Embryonic facial prominence (tissue), 1 donor: Measurements from ENCODE around the gene ANTXR1.
"Not testable (repeated sequence)": the region's sequence is repeated elsewhere in the genome, so short reads cannot be mapped to it uniquely, and the experiment has no call there.

Experiments used
- DNase-seq: peaks from one replicate; pipeline ENCODE4 v3.0.0-alpha.2; 2016; ENCODE audit errors: extremely low spot score

ANTXR1 gene

DNA sequence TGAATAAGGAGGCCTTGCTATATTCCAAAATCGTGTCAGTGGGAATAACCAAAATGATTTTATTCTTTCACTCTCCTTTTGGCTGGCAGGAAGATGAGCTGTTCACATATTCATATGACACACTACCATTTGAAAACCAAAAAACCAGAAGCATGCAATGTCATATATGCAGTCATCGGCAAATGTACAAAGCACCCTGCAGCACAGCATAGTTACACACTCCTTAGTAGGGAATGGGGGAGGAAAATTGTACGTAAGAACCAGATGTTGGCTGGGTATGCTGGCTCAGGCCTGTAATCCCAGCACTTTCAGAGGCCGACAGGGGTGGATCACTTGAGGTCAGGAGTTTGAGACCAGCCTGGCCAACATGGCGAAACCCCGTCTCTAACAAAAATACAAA lies 197.4 kb downstream of the ANTXR1 start:
- no peak for DNase-seq

DNA sequence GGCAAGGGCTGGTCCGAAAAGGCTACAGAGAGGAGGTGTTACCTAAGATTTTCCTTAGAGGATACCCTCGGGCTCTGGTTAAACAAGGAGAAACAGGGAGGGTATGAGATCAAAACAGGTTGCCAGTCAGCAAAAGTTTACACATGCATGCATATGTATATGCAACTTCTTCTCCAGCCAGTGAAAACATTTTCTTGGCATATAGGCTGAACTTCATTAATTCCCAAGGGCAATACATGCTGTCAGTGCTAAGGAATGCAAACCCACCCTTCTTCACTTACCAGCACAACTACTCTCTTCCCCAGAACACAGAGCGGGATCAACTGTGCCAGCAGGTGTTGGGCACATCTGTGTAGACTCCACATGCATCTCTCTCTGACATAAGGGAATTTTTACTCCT lies 198.1 kb downstream of the ANTXR1 start:
- no peak for DNase-seq

- no peak for DNase-seq
These were observed 198.7 kb downstream of the ANTXR1 start for GRCh38 chr2:69211686-69212085.

DNA sequence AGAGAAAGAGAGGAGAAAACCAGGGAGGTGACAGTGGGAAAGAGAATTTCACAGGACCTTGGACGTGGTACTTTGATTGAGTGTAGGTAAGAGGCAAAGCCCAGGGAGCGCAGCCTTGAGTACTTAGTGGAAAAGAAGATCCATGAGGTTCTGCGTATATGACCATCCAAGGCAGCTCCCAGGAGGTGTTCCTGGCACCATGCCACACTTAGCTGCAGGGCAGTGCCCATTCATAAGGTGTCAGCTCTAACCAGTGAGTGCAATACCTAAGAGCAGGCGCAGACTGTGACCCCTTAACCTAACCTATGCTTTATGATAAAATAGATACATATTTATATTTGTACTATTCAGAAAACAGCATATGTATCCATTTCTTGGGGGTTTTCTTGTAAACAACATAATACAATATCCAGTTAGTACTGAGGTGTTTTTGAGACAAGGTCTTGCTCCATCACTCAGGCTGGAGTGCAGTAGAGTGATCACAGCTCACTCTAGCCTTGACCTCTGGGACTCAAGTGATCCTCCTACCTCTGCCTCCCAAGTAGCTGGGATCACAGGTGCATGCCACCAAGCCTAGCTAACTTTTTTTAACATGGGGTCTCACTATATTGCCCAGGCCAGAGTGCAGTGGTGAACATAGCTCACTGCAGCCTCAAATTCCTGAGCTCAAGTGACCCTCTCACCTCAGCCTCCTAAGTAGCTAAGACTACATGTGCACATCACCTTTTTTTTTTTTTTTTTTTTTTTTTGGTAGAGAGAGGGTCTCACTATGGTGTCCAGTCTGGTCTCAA lies 199.5 kb downstream of the ANTXR1 start:
- DNase-seq, result no peak

- no peak for DNase-seq
These were observed 200.2 kb downstream of the ANTXR1 start for GRCh38 chr2:69213201-69213600.

DNA sequence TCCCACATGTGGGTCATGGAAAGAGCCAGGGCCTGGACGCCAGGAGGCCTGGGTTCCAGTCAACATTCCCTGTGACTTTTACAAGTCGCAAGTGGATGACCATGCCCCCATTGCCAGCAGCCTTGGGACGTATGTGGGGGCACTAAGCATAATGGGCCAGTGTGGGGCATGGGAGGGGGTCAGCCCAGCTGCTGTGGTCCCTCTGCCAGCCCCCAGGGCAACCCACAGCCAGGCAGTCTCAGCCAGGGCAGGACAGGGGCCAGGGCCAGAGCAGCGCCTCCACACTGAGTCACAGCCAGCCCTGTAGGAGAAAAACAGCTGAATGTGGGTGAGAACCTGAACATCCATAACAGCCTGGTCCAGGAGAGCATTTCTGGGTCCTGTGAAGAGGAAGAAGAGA lies 200.8 kb downstream of the ANTXR1 start:
- DNase-seq, result no peak

DNA sequence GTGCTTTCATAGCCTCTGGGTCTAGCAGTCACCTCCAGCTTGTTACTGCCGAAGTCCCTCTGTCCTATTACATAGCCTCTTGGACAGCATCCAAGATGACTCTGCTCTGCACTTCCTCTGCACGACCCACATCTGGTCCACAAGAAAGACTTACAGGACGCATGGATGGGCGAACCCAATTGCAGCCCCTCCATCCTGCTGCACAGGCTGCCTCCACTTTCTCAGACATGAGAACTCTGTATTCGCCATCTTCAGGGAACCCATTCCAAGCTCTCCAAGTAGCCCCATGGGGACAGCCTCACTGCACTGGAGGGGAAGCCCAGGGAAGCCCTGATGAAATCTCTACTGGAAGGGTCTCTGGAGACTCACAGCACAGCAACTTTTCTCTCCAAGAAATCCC lies 201.9 kb downstream of the ANTXR1 start:
- DNase-seq, result no peak

DNA sequence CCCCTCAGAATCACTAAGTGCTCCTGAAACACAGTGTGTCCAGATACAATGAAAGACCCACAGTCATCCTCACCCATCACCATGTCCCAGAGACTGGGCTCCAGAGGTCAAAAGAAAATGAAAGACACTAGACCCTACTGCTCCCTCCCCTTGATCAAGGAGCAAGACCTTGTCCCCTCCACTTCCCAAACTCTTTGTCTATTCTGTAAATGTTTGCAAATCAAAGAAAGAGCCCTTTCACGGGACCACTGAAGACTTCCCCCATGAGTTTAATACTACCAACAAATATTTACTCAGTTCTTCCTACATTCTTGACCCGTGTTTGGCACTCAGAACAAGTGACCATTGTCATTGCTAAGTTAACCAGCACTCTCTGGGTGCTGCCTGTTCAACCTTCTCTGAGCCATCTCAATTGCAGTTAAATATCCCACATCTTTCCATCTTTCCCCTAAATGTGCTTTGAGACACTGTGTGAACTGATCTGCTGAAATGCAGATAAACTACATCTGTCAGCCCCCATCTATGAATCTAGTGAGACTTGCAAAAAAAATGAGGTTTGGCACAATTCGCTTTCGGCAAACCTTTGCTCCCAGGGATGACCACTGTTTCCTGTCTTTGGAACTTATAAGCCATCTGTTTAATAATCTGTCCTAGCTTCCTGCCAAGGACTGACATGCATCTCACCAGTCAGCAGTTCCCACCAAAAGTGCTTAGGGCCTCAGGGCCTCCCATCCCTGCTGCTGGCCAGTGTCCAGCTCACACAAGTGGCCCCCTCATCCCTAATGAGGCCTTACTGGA lies 203.8 kb downstream of the ANTXR1 start:
- no peak for DNase-seq

- no peak for DNase-seq
These were observed 204.5 kb downstream of the ANTXR1 start for GRCh38 chr2:69217333-69218080.

GRCh38 chr2:69221512-69221911 lies 208.5 kb downstream of the ANTXR1 start:
- DNase-seq, result no peak

GRCh38 chr2:69221960-69222751 lies 209.2 kb downstream of the ANTXR1 start:
- no peak for DNase-seq

GRCh38 chr2:69222953-69223658 lies 210.1 kb downstream of the ANTXR1 start:
- DNase-seq, result no peak

GRCh38 chr2:69223759-69224511 lies 211.0 kb downstream of the ANTXR1 start:
- DNase-seq, result no peak

DNA sequence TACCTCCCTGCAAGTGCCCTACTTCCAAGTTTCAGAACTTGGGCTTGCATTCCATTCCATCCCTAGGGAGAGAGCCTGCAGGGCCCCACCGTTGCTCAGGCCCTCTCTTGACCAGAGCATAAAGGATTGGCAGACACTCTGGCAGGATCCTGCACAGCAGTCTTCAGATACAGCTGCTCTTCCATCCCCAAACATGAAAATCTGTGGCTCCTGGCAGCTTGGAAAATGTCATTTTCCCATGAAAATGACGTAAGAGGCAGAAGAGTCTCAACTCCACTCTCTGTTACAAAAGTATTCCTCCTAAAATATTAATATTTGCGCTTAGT lies 211.5 kb downstream of the ANTXR1 start:
- no peak for DNase-seq

GRCh38 chr2:69225933-69226332 lies 213.0 kb downstream of the ANTXR1 start:
- DNase-seq, result no peak

GRCh38 chr2:69226903-69227302 lies 213.9 kb downstream of the ANTXR1 start:
- no peak for DNase-seq

DNA sequence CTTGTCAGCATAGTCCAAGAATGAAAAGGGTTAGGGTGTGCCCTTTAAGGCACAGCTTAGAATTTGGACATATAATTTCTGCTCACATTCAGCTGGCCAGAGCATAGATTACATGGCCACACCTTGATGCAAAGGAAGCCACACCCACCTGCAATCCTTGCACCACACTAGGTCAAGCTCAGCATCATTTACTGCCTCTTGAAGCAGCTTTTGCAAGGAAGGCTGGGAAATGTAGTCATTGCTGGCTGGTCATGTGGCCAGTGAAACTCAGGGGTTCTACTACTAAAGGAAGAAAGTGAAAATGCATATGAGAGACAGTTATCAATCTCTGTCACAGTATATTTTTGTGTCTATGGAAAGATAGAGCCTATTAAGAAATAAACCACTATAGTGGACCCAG lies 214.7 kb downstream of the ANTXR1 start:
- no peak for DNase-seq

DNA sequence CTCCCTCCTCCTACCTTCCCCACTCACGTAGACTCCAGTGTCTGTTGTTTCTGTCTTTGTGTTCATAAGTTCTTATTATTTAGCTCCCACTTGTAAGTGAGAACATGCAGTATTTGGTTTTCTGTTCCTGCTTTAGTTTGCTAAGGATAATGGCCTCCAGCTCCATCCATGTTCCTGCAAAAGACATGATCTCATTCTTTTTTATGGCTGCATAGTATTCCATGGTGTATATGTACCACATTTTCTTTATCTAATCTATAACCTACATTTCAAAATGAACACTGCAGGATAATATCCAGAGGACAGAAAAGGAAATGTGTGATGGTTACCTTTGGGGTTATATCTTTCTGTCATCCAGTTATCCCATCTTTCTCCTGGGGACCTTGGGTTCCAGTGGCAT lies 218.0 kb downstream of the ANTXR1 start:
- DNase-seq, result not testable (repeated sequence)

GRCh38 chr2:69231612-69232277 lies 218.8 kb downstream of the ANTXR1 start:
- DNase-seq, result no peak

DNA sequence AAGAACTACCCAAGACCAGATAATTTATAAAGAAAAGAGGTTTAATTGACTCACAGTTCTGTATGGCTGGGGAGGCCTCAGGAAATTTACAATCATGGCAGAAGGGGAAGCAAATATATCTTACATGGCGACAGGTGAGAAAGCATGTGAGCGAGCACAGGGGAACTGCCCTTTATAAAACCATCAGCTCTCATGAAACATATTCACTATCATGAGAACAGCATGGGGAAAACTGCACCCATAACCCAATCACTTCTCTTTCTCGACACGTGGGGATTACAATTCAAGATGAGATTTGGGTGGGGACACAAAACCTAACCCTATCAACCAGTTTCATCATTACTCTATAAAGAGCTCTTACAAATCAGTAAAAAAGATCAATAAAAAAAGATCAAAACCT lies 222.9 kb downstream of the ANTXR1 start:
- not testable (repeated sequence) for DNase-seq
